ENCODE measurements around the gene KNG1.

The KNG1 gene

DNA sequence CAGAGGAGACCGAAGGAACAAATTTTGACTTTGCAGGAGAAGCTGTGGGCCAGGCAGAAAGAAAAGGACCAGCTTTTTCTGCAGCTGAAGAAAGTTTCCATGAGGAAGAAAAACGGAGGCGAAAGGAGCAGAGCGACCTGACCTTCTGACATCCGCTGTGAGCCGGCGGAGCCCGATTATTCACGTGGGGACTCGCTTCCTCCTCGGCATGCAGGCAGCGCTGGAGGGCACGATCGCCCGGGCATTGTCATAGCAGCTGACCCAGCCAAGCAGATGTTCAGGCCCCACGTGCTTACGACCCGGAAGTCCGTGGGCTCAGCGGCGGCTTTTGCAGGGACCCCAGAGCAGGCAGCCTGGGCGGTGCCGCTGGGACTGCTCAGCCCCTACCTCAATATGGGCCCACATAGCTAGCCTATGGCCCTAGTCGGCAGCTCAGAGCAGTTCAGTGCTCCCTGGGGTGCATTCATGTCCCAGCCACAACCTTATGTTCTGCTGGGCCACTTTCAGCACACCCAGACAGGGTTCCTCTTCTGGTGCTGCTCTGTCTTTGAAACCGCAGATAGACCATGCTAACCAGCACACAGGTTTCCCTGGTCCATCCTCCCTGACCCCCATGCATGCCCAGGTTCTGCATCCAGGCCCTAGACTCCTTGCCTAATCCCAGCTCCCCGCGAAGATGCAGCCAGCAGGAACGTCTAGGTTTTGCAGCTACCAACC is 55.7 kb downstream of the KNG1 start:
- in situ Hi-C loops (cut with MboI; ENCODE audit: low sequenced_read_pairs): no loop called here

DNA sequence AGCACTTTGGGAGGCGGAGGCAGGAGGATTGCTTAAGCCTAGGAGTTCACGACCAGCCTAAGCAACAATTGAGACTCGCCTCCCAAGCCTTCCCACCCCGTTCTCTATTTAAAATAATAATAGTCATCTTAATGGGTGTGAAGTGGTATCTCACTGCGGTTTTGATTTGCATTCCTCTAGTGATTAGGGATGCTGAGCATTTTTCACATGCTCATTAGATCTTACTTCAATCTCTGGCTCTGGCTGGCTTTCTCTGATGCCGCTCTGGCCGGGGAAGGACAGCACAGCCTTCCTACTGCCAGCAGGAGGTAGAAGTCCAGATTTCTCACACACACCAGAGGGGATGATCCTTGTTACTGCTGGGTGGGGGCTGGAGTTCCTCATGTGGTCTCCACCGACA is 58.8 kb downstream of the KNG1 start:
- in situ Hi-C loops (cut with MboI; ENCODE audit: low sequenced_read_pairs): no loop called here

DNA sequence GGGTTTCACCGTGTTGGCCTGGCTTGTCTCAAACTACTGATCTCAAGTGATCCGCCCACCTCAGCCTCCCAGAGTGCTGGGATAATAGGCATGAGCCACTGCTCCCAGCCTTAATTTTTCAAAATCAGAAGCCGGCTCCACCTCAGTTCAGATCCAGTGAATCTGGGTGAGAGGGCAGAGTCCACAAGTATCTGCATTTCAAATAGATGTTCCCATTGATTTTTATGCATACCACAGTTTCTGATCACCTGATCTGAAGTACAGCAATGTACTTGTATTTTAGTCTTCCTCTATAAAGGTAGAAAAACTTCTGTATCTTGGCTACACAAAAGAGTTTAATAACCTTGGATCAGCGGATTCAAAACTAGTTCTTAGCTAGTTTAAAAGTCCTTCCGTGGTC is 62.0 kb downstream of the KNG1 start:
- in situ Hi-C loops (cut with MboI; ENCODE audit: low sequenced_read_pairs): no loop called here

DNA sequence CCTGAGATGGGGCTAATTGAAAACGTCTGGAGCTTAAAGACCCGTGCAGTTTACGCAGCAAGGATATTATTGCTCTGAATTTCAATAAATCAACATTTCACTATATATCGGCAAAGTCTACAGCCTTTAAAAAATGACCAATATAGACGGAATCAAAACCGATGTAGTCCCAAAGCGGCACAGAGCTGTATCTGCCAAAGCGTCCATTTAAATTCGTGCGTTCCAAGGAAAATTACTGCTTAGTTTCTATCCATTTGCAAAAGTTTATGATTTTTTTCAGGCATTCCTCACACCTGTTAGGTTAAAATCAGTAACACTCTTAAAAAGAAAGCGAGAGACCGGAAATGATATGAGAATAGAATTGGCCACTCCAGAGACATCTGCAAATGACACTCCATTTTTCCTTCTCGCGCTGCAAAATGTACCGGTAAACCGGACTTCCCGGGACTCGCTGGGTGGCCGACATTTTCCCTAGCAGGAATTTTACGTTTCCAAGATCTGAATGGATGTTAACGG is 65.4 kb downstream of the KNG1 start:
- in situ Hi-C loops (cut with MboI; ENCODE audit: low sequenced_read_pairs): no loop called here

DNA sequence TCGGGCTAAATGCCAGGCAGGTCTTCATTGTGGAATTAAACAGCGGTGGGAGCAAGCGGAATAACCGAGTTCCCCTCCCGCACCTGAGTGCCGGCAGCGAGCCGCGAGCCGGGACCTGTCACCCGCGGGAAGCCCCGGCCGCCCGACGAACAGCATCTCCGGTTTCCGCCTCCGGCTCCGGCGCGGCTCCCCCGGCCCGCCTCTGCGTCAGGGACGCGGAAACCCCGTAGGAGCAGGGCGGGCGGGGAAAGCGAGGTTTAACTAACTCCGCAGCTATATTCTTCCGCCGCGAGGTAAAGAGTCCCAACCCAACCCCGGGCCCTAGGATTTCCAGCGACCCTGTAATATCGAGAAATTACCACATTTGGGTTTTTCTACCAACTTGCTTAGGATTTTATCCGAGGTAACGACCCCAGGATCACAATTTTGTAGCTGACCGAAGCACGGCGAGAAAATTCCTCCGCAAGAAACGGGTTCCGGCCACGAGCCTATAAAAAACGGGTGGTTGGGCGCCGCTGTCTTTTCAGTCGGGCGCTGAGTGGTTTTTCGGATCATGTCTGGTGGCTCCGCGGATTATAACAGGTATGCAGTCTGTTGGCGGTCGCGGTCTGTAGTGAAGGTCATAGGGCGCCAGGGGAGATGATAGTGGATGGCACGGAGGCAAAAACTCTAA is 66.0 kb downstream of the KNG1 start, which contains the start of gene EIF4A2:
Gene EIF4A2, plus strand, starts transcription at position 520 of the 673 bp plus-strand sequence. Its CDS starts 34 bp downstream, at position 554.
- in situ Hi-C loops (cut with MboI; ENCODE audit: low sequenced_read_pairs): no loop called here

DNA sequence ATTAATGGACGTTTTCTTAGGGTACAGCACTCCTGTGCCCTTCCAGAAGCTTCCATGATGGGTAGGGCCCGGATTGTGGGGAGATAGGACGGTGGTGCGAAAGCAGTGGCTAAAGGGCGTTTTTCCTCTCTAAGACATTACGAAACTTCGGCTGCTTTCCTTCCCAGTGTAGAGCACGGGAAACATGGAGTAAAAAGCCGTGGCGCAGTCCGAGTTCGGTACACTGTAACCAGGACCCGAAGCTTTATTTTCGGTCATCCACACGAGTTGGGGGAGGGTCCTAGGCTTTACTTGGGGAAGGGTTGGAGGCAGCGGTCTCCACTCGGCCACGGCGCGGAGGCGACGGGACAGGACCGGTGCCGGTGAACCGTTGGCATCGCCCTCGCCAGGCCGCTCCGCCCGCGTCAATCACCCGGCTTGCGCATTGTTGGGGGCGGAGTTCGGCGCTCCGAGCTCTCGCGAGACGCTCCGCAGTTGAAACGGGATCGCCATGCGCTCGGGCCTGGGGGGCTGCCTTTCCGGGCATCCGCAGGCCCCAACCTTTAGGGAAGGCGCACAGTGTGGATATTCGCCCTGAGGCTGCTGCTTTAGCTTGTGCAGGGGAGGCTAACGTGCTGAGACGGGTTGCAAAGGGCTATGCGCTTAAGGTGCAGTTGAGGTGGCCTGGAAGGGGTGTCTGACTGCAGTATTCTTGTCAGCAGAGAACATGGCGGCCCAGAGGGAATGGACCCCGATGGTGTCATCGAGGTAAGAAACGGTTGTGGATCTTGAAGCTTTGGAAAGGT is 66.8 kb downstream of the KNG1 start:
- in situ Hi-C loops (cut with MboI; ENCODE audit: low sequenced_read_pairs): no loop called here

DNA sequence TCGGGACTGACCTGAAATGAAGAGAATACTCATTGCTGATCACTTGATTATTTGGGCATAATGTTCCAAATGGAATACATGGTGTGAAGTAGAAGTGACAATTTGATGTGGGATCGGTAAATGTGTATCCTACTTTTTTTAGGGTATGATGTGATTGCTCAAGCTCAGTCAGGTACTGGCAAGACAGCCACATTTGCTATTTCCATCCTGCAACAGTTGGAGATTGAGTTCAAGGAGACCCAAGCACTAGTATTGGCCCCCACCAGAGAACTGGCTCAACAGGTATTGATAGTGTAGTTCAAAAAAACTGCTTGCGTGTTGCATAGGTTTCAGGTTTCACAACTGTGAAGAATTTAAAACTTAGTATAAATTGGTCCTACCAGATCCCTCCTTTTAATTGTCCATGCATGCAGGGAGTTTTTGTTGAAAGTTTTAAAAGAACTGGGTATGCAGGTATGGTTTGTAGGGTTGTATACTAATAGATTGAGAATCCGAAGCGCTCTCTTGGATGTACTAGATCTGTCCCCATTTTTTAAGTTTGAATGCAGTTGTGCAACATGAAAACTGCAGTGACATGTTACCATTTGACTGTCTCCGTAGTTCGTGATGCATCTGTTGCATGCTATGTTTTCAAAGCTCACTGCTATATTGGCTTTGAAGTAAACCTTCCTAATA is 67.8 kb downstream of the KNG1 start:
- in situ Hi-C loops (cut with MboI; ENCODE audit: low sequenced_read_pairs): no loop called here

DNA sequence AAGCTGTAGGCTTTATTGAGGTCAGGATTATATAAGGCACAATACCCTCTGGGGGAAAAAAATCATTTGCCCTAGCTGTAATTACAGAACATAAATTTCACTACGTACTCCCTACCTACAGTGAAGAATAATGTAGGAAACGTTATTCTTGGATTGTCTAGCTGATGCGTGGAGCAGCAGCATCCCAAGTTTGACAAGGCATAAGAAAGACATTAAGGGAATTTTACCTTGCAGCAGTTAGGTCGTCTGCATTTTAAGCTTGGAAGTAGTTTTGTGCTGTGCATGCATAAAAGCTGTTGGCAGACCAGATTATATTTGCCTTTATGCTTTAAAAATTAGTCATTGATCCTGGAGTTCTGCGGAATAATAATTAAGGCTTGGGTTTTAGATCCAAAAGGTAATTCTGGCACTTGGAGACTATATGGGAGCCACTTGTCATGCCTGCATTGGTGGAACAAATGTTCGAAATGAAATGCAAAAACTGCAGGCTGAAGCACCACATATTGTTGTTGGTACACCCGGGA is 68.4 kb downstream of the KNG1 start:
- in situ Hi-C loops (cut with MboI; ENCODE audit: low sequenced_read_pairs): no loop called here

DNA sequence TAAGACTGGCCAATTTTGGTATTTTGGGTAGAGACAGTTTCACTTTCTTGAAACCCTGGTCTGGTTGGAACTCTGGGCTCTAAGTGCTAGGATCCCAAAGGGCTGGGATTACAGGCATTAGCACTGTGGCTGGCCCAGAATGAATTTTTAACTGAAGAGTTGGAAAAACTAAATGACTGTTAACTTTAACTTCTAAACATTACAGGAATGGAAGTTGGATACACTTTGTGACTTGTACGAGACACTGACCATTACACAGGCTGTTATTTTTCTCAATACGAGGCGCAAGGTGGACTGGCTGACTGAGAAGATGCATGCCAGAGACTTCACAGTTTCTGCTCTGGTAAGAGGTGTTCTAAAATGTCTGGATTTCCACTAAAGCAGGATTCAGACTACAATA is 69.8 kb downstream of the KNG1 start:
- in situ Hi-C loops (cut with MboI; ENCODE audit: low sequenced_read_pairs): no loop called here

DNA sequence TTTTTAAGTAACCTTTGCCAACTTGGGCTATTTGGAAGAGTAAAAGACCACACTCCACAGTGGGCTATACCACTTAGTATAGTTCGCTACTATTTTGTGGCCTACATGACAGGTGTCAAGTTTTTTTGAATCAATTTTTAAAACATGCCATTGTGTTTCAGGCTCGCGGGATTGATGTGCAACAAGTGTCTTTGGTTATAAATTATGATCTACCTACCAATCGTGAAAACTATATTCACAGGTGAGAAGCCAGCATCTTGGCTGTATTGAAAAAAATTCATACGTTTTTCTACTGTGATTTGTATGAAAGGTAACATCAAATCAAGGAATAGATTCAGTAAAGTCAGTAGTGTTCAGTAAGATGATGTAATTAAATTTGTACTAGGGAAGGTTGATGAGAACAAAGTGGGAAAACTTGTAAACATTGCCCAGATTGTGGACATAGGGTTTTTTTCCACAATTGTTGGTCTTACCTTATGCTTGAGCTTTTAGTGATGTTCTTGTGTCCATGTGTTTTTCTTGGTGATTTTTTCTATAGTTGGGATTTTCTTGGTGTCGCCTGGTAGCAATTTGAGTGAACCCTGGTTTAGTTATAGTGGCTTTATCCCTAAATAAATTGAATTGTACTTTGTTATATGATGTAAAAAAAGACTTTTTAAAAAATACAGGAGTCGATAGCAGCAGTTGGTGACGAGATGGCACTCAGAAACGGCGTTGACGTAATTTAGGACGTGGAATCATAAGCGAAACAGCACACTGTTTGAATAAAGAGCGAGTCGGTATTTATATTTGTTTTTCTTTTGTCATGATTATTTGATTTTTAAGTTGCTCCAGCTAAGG is 70.7 kb downstream of the KNG1 start:
- in situ Hi-C loops (cut with MboI; ENCODE audit: low sequenced_read_pairs): no loop called here

DNA sequence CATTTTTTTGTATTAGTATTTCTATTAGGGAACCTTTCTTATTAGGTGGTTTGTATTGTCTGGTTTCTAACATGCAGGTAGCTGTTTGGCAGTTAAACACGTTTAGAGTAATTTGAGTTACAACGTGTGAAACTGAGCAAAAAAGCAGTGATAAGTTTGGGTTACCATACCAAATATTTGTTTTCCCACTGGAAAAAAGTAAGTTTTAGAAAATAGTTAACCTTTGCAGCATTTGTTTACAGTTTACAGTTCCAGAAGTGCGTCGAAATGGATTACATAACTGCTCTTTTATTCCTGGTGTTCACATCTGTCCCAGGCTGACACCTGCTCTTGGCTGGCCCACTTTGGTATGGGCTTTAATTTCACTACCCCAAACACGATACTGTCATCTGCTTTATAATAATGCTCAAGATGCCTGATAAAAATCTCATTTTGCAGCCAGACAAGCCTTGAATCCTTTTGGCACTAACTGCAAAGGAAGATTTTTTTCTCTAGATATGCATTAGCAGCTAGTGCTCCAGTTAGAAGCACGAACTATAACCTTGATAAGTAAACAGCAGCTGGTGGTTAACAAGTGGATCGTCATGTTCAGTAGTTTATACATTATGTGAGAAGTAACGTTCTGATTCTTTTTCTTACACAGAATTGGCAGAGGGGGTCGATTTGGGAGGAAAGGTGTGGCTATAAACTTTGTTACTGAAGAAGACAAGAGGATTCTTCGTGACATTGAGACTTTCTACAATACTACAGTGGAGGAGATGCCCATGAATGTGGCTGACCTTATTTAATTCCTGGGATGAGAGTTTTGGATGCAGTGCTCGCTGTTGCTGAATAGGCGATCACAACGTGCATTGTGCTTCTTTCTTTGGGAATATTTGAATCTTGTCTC is 71.6 kb downstream of the KNG1 start:
- in situ Hi-C loops (cut with MboI; ENCODE audit: low sequenced_read_pairs): no loop called here

DNA sequence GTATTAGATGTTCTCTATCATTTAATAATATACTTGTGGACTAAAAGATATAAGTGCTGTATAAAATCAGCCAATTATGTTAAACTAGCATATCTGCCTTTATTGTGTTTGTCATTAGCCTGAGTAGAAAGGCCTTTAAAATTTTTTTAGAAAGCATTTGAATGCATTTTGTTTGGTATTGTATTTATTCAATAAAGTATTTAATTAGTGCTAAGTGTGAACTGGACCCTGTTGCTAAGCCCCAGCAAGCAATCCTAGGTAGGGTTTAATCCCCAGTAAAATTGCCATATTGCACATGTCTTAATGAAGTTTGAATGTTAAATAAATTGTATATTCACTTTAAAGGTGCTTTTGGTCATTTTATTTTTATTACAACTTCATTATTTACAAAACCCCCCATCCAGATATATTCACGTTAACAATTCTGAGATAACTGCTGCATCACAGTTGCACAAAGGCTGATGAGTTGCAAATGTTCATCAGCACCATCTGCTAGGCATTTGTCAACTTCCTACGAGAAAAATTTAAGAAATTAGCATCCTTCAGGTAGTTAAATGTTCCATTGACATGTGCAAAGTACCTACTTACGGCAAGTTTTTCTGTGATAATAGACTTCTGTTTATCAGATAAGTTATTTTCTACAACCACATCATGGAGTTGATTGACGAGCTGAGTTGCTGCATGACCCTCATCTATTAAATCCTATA is 72.5 kb downstream of the KNG1 start:
- in situ Hi-C loops (cut with MboI; ENCODE audit: low sequenced_read_pairs): no loop called here

DNA sequence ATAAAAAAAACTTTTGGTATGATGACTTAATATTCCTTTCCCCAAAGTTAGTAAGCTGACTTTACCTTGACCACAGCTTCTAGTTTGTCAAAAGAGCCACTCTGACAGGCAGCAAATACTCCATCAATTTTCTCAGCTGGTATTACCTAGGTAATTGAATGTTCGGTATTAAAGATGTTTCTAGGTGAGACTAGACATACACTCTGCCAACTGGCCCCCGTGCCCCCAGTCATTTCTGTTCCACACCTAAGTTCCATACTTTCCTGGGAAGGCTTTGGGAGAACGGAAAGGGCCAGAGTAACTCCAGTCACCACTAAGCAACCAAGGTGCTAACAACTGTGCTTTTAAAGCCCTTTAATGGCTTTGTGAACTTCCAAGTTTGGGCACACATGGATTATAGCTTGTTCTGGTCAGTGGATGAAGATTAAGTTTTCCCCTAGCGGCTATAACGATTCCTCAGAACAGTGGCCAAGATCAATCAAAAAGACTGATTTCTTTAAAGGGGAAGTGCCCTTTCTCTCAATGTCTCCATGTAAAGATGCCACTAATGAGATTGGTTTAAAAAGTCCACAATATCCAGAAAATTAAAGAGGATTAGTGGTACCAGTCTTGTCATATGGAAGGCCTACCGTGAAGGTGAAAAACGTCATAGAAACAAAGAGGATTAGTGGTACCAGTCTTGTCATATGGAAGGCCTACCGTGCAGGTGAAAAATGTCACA is 73.3 kb downstream of the KNG1 start:
- in situ Hi-C loops (cut with MboI; ENCODE audit: low sequenced_read_pairs): no loop called here
